MG63 (cell line): ENCODE data around the gene DOCK2. TPM values are rescaled to one million over a fixed set of nuclear protein-coding genes. Genes with fewer than 3 reads are reported as not detected.

Source experiments
- DNase-seq: peaks from one replicate; pipeline ENCODE4 v3.0.0-alpha.2; 2020
- H3K27me3 ChIP-seq: fragments of 250-450 bp; sonication (Bioruptor Pico); 2 replicates; pipeline ENCODE4 v1.5.1; 2020; ENCODE audit warnings: mild to moderate bottlenecking, moderate library complexity
- H3K36me3 ChIP-seq: fragments of 250-450 bp; sonication (Bioruptor Pico); 2 replicates; pipeline ENCODE4 v1.5.1; 2020; ENCODE audit warnings: mild to moderate bottlenecking, moderate library complexity
- H3K4me3 ChIP-seq: fragments of 250-450 bp; sonication (Bioruptor Pico); 2 replicates; pipeline ENCODE4 v1.5.1; 2020; ENCODE audit warnings: mild to moderate bottlenecking, moderate library complexity
- H3K9me3 ChIP-seq: fragments of 250-450 bp; sonication (Bioruptor Pico); 2 replicates; pipeline ENCODE4 v1.5.1; 2020; ENCODE audit warnings: mild to moderate bottlenecking, moderate library complexity
- total RNA-seq: library from RNA; depleted of rRNA; stranded (reverse); fragments of >200 nt; shearing (Covaris generic); gene quantifications from 2 replicates; pipeline ENCODE4 v1.2.3, GENCODE V29; 2014; ENCODE audit warnings: low replicate concordance

The DOCK2 gene
- total RNA-seq, 1 experiment from 2014 or later = 12.6 TPM

GRCh38 chr5:169697976-169698375 is 60.9 kb downstream of the DOCK2 start:
- DNase-seq = no peak
- Histone ChIP-seq H3K36me3 (no peaks in the 10 kb centered on the region), H3K9me3 (no peaks in the 10 kb centered on the region), H3K4me3 (no peak overlapping the region), H3K27me3 (no peaks in the 10 kb centered on the region)

- H3K4me3 ChIP-seq = no peak overlapping the region
- no peaks in the 10 kb centered on the region for H3K27me3 ChIP-seq
- no peaks in the 10 kb centered on the region for H3K9me3 ChIP-seq
- no peaks in the 10 kb centered on the region for H3K36me3 ChIP-seq
- DNase-seq = no peak
Observed at GRCh38 chr5:169700611-169701010, 63.5 kb downstream of the DOCK2 start.

DNA sequence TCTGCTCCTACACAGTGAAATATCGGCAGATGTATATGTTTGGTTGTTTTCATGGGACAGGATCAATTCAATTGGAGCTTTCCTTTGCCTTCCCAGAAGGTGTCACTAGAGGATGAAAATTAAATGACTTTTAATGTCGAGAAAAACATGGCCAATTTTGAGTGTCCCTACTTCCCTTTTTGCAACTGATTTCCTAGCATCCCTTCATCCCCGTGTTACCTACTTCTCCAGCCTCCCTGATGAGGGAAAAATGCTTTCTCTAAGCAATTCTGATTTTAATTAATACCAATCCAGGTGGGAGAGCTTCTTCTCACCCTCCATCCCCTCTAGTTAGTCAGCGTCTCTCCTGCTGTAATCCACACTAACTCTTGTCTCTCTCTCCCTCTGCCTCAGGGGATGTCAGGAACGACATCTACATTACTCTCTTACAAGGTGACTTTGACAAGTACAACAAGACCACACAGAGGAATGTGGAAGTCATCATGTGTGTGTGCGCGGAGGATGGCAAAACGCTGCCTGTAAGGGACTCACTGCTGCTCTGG is 64.9 kb downstream of the DOCK2 start:
- DNase-seq = no peak

GRCh38 chr5:169702693-169703481 is 65.8 kb downstream of the DOCK2 start:
- Histone ChIP-seq H3K9me3 (no peaks in the 10 kb centered on the region), H3K36me3 (no peaks in the 10 kb centered on the region; the same call in 1 of the 2 replicates), H3K4me3 (no peak overlapping the region), H3K27me3 (no peaks in the 10 kb centered on the region)
- no peak for DNase-seq

More for the DNA sequence above, 64.9 kb downstream of the DOCK2 start:
- Histone ChIP-seq H3K4me3 (no peak overlapping the region), H3K9me3 (no peaks in the 10 kb centered on the region), H3K27me3 (no peaks in the 10 kb centered on the region), H3K36me3 (no peaks in the 10 kb centered on the region)

GRCh38 chr5:169703813-169704212 is 66.7 kb downstream of the DOCK2 start:
- H3K4me3 ChIP-seq = no peak overlapping the region
- no peaks in the 10 kb centered on the region; the same call in 1 of the 2 replicates for H3K36me3 ChIP-seq
- no peaks in the 10 kb centered on the region for H3K27me3 ChIP-seq
- DNase-seq = no peak
- no peaks in the 10 kb centered on the region for H3K9me3 ChIP-seq

DNA sequence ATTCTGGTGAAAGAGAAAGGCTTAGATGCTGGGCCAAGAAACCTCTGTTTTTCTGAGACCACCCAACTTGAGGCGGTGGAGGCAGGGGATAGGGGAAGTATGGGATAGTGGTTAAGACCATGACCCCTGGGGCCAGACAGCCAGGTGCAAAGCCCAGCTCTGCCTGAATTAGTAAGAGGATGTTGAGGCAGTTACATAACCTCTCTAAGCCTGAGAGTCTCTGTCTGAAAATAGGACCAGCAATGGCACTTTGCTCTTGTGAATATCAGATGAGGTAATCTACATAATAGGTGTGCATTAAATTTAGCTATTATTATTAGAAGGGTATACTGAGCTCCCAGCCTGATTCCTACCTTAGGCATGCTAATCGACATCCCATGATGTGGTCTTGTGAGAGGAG is 68.2 kb downstream of the DOCK2 start:
- H3K27me3 ChIP-seq = no peaks in the 10 kb centered on the region
- no peak overlapping the region for H3K4me3 ChIP-seq
- no peaks in the 10 kb centered on the region; the same call in 1 of the 2 replicates for H3K36me3 ChIP-seq
- no peak for DNase-seq
- no peaks in the 10 kb centered on the region for H3K9me3 ChIP-seq

DNA sequence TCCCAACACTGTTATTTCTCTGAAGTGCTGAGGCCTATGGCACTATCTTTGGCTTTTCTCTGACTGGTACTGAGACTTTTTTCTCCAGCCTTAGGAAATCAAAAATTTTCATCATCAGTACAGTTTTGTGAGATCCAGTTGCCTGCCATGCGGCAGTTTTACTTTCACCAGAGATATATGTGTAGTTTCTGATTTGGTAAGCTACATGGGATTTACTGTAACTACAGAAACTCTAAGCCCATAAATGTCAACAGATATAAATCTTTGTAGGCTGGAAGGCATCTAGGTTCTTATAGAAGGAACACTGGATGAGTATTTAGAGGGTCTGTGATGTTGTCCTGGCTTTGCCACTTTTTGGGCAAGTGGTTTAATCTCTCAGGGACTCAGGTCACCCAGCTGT is 69.0 kb downstream of the DOCK2 start:
- no peak for DNase-seq
- no peaks in the 10 kb centered on the region for H3K27me3 ChIP-seq
- H3K36me3 ChIP-seq = no peaks in the 10 kb centered on the region; the same call in 1 of the 2 replicates
- H3K4me3 ChIP-seq = no peak overlapping the region
- H3K9me3 ChIP-seq = no peaks in the 10 kb centered on the region

- H3K36me3 ChIP-seq = no peaks in the 10 kb centered on the region; the same call in 1 of the 2 replicates
- DNase-seq = peak; percentile 92
- no peaks in the 10 kb centered on the region for H3K27me3 ChIP-seq
- H3K9me3 ChIP-seq = no peaks in the 10 kb centered on the region
- no peak overlapping the region for H3K4me3 ChIP-seq
Observed at GRCh38 chr5:169706758-169707450, 69.8 kb downstream of the DOCK2 start.

DNA sequence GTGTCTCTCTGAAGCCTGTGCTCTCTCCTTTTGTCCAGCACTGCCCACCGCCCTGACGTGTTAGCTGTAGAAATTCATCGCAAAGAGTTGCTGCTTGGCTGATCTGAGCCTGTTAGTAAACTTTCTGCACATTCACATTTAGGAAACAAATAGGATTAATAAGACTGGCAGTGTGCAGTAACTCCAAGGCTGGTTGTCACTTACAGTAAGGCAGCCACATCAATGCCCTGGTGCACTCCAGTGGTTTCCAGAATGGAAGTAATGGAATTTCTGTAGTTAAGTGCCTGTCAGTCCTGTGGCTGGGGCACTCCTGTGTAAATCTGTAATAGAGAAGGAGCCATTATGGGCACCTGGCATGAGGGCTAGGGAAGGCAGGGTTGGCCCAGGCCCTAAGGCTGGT is 70.6 kb downstream of the DOCK2 start:
- Histone ChIP-seq H3K9me3 (no peaks in the 10 kb centered on the region), H3K36me3 (no peaks in the 10 kb centered on the region; the same call in 1 of the 2 replicates), H3K27me3 (no peaks in the 10 kb centered on the region), H3K4me3 (no peak overlapping the region)
- DNase-seq = no peak

GRCh38 chr5:169710675-169711074 is 73.6 kb downstream of the DOCK2 start:
- no peak for DNase-seq
- no peaks in the 10 kb centered on the region for H3K9me3 ChIP-seq
- H3K36me3 ChIP-seq = no peaks in the 10 kb centered on the region; the same call in 1 of the 2 replicates
- no peak overlapping the region for H3K4me3 ChIP-seq
- no peaks in the 10 kb centered on the region for H3K27me3 ChIP-seq

DNA sequence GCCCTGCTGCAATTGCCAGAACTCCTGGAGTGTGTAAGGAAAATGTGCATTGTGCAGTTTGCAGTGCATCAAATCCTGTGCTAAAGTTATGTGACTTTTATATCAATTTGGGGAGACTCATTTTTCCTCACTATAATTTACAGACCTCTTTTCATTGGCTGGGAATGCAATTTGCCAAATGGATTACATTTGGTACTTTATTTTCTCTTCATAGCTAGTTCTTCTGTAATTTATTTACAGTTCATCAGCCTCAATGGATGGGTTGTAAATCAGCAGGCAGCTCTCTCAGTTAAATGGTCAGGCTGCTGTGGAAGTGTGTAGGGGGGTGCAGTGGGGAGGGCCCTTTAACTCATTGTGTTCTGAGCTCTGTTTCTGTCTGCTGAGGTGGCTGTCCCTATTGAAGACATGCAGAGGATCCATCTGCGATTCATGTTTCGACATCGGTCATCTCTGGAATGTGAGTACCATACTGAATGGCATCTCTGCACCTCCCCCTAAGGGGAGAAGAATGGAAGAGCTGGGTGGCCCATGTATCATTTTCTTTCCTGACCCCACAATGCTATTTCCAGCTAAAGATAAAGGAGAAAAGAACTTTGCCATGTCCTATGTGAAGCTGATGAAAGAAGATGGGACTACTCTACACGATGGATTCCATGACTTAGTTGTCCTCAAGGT is 74.6 kb downstream of the DOCK2 start:
- H3K9me3 ChIP-seq = no peaks in the 10 kb centered on the region
- H3K36me3 ChIP-seq = no peaks in the 10 kb centered on the region; the same call in 1 of the 2 replicates
- no peaks in the 10 kb centered on the region for H3K27me3 ChIP-seq
- no peak overlapping the region for H3K4me3 ChIP-seq
- DNase-seq = no peak

- H3K36me3 ChIP-seq = no peaks in the 10 kb centered on the region; the same call in 1 of the 2 replicates
- DNase-seq = no peak
- no peak overlapping the region for H3K4me3 ChIP-seq
- no peaks in the 10 kb centered on the region for H3K9me3 ChIP-seq
- no peaks in the 10 kb centered on the region for H3K27me3 ChIP-seq
Observed at GRCh38 chr5:169712428-169712827, 75.4 kb downstream of the DOCK2 start.

DNA sequence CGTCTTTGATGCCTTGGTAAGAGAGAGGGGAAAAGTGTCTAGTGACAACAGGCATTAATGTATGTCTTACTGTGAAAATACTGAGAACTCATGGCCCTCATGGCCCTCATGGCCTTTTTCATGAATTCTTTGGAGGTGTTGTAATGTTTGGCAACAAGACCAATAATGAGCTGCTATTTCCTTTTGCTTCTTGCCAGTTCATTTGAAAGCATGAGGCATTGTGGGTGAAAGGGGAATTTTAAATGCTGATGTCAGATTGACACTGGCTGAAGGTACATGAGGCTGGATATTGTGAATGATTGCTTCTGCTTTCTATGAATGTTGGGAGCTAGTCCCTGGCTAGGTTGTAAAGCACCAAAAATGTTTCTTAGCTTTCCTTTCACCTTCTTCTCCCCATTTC is 79.2 kb downstream of the DOCK2 start:
- no peaks in the 10 kb centered on the region for H3K9me3 ChIP-seq
- H3K27me3 ChIP-seq = no peaks in the 10 kb centered on the region
- no peaks in the 10 kb centered on the region for H3K36me3 ChIP-seq
- DNase-seq = no peak
- no peak overlapping the region for H3K4me3 ChIP-seq

- no peaks in the 10 kb centered on the region for H3K36me3 ChIP-seq
- H3K4me3 ChIP-seq = no peak overlapping the region
- DNase-seq = peak; percentile 88
- no peaks in the 10 kb centered on the region for H3K9me3 ChIP-seq
- no peaks in the 10 kb centered on the region for H3K27me3 ChIP-seq
Observed at GRCh38 chr5:169717288-169717687, 80.2 kb downstream of the DOCK2 start.

DNA sequence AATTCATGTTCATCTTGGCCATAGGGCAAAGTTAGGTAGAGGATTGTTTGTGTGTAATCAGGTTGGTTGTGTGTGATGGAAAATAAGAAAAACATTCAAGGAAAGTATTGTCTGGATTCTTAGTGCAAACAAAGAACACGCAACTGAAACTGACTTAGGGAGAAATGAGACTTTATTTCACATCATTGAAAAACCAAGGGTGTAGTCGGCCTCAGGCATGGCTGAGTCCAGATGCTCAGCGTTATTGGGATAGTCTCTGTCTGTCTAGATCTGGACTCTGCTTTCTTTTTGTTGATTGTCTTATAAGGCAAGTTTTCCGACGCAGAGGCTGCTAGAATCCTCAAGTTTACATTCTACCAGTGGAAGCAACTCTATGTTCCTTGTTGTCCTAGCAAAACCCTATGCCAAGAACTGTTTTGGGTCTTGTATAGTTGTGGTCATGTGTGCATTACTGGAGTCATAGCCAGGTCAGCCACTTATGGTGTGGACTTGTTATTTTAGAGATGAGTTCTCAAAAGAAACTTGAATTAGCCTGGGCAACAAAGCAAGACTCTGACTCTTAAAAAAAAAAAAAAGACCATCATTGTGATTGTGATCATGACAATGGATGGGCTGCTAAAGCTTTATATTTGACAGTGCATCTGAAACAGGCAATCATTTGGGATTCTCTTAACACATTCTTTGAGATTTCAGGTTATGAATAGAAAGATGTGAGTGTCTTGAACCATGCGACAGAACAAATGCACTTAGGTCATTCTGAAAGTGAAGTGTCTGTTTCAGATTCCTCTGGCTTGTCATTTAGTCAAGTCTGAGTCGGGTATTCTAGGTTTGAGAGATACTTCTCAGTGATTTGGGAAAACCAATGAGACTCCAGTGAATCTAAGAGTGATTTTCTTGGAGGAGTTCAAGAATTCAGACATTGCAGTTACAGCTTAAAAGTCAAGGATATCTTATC is 82.6 kb downstream of the DOCK2 start:
- H3K4me3 ChIP-seq = no peak overlapping the region
- H3K36me3 ChIP-seq = no peaks in the 10 kb centered on the region
- no peaks in the 10 kb centered on the region for H3K27me3 ChIP-seq
- no peaks in the 10 kb centered on the region for H3K9me3 ChIP-seq
- no peak for DNase-seq

DNA sequence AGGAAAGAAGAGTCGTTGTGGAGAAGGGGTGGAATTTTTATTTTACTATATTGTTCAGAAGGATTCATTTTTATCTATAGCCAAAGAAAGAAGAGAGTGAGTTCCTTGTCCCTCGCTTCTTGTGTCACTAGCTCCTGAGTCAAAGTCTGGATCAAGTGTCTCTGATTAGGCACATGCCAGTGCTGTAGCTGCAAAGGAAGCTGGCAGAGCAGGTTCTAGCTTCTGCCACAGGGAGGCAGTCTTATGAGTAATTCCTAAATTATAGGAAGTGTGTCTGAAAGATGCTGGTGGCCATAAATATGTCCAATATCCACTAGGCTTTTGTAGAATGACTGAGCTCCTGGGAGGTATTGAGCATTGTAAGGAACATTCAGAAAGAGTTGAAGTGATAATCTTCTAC is 84.7 kb downstream of the DOCK2 start:
- DNase-seq = no peak
- Histone ChIP-seq H3K4me3 (no peak overlapping the region), H3K27me3 (no peaks in the 10 kb centered on the region), H3K36me3 (no peaks in the 10 kb centered on the region), H3K9me3 (peaks cover 2% of the 10 kb centered on the region; the same call in 1 of the 2 replicates)
